H1 (cell line): ENCODE data around the gene MCC. TPM values are rescaled to one million over a fixed set of nuclear protein-coding genes. Genes with fewer than 3 reads are reported as not detected.
"Not testable (repeated sequence)": the region's sequence is repeated elsewhere in the genome, so short reads cannot be mapped to it uniquely, and the experiment has no call there.

ENCODE experiments used
- CTCF ChIA-PET: fragments of 300-600 bp; sonication (Branson Sonifier 250); formaldehyde crosslinking; loops from one replicate; lab custom pipeline; 2021; ENCODE audit not compliant: partially characterized antibody; lab: Charles Lee
- POLR2A ChIA-PET: fragments of 300-600 bp; sonication (Branson Sonifier 250); formaldehyde crosslinking; loops from one replicate; lab custom pipeline; 2021; ENCODE audit warnings: inconsistent platforms; ENCODE audit not compliant: partially characterized antibody; lab: Charles Lee
- DNase-seq, 2 experiments: peaks; one replicate each; pipeline versions ENCODE4 v3.0.0 to v3.0.0-alpha.2; 2010 to 2022; ENCODE audit warnings: low spot score in 2 of 2, low read depth in 1 of 2, mixed read lengths in 1 of 2
- FAIRE-seq: peaks from 2 replicates; lab custom pipeline; 2011; peaks lifted over from hg19 to GRCh38; lab: Jason Lieb, UNC
- H2AFZ ChIP-seq: 2 replicates; pipeline ENCODE4 v1.8.1; 2012; ENCODE audit warnings: low read length, inconsistent platforms
- H2AK5ac ChIP-seq: 2 replicates; pipeline ENCODE4 v1.6.1; 2013; ENCODE audit warnings: low read depth, low read length
- H2BK120ac ChIP-seq: replicated peaks from 2 replicates; pipeline ENCODE3; 2013; ENCODE audit warnings: low read depth, low read length, inconsistent platforms
- H2BK12ac ChIP-seq: 2 replicates; pipeline ENCODE4 v1.6.1; 2013; ENCODE audit warnings: low read depth, low read length
- H2BK15ac ChIP-seq: 2 replicates; pipeline ENCODE4 v1.6.1; 2013; ENCODE audit warnings: low read length
- H2BK20ac ChIP-seq: 2 replicates; pipeline ENCODE4 v1.6.1; 2013; ENCODE audit warnings: low read length
- H2BK5ac ChIP-seq: 2 replicates; pipeline ENCODE4 v1.6.1; 2013; ENCODE audit warnings: low read depth, low read length
- H3K14ac ChIP-seq: 2 replicates; pipeline ENCODE4 v1.6.1; 2013; ENCODE audit warnings: inconsistent platforms; ENCODE audit not compliant: insufficient read length
- H3K18ac ChIP-seq: 2 replicates; pipeline ENCODE4 v1.6.1; 2013; ENCODE audit warnings: low read length; ENCODE audit errors: extremely low read depth
- H3K23ac ChIP-seq: 2 replicates; pipeline ENCODE4 v1.6.1; 2013; ENCODE audit warnings: inconsistent platforms; ENCODE audit not compliant: insufficient read length
- H3K23me2 ChIP-seq: 2 replicates; pipeline ENCODE4 v1.6.1; 2013; ENCODE audit warnings: low read depth, low read length
- H3K27ac ChIP-seq: 2 replicates; pipeline ENCODE4 v1.6.1; 2011; ENCODE audit warnings: low read depth, low read length, inconsistent platforms
- H3K27me3 ChIP-seq, 4 experiments: replicated peaks in 1 of 4; 1 replicate in 1 of 4; 2 replicates in 3 of 4; pipeline versions ENCODE4 v1.6.1 to v1.8.1; 2011 to 2013; ENCODE audit warnings: low read length in 3 of 4, mild to moderate bottlenecking in 3 of 4, inconsistent platforms in 2 of 4, mixed read lengths in 2 of 4, moderate library complexity in 1 of 4; ENCODE audit not compliant: control insufficient read depth in 3 of 4, insufficient read depth in 3 of 4; ENCODE audit errors: extremely low read depth in 1 of 4
- H3K36me3 ChIP-seq, 4 experiments: 2 replicates each; pipeline versions ENCODE4 v1.6.1 to v1.8.1; 2011 to 2013; ENCODE audit warnings: mild to moderate bottlenecking in 4 of 4, low read length in 3 of 4, moderate library complexity in 2 of 4, control low read depth in 1 of 4, inconsistent platforms in 1 of 4; ENCODE audit not compliant: insufficient read depth in 4 of 4, control insufficient read depth in 2 of 4
- H3K4ac ChIP-seq: replicated peaks from 2 replicates; pipeline ENCODE3; 2013; ENCODE audit warnings: low read length, low read depth, mixed read lengths, inconsistent platforms; ENCODE audit not compliant: insufficient read length
- H3K4me1 ChIP-seq, 4 experiments: replicated peaks in 1 of 4; 1 replicate in 1 of 4; 2 replicates in 3 of 4; pipeline versions ENCODE4 v1.6.1 to v1.8.1; 2011 to 2013; ENCODE audit warnings: low read length in 3 of 4, inconsistent platforms in 2 of 4, mixed read lengths in 1 of 4; ENCODE audit not compliant: insufficient read depth in 4 of 4, control insufficient read depth in 3 of 4
- H3K4me2 ChIP-seq, 2 experiments: 2 replicates each; pipeline versions ENCODE4 v1.6.1 to v1.8.1; 2011 to 2013; ENCODE audit warnings: low read depth in 2 of 2, low read length in 2 of 2, control low read depth in 1 of 2, inconsistent platforms in 1 of 2, mild to moderate bottlenecking in 1 of 2; ENCODE audit not compliant: insufficient read depth in 1 of 2
- H3K4me3 ChIP-seq, 4 experiments: fragments of 200-600, 300-600 bp in 1 of 4; sonication (generic), shearing (Covaris generic), sonication (Bioruptor Twin) in 1 of 4; 2 replicates each; pipeline versions ENCODE4 v1.5.1 to v1.8.1; 2011 to 2016; ENCODE audit warnings: low read length in 4 of 4, low read depth in 3 of 4, control low read depth in 2 of 4, inconsistent platforms in 2 of 4, mild to moderate bottlenecking in 2 of 4, mixed read lengths in 1 of 4, moderate library complexity in 1 of 4; ENCODE audit not compliant: insufficient read depth in 2 of 4; ENCODE audit errors: extremely low read depth in 1 of 4
- H3K56ac ChIP-seq: replicated peaks from 2 replicates; pipeline ENCODE3; 2013; ENCODE audit warnings: low read depth, mild to moderate bottlenecking, mixed read lengths, low read length, inconsistent platforms; ENCODE audit not compliant: insufficient read length
- H3K79me1 ChIP-seq: 2 replicates; pipeline ENCODE4 v1.6.1; 2013; ENCODE audit warnings: low read depth, low read length, control low read depth
- H3K79me2 ChIP-seq, 2 experiments: 2 replicates each; pipeline versions ENCODE4 v1.6.1 to v1.8.1; 2012 to 2013; ENCODE audit warnings: low read length in 2 of 2, mild to moderate bottlenecking in 2 of 2, inconsistent platforms in 1 of 2; ENCODE audit not compliant: insufficient read depth in 2 of 2, control insufficient read depth in 1 of 2
- H3K9ac ChIP-seq, 4 experiments: replicated peaks in 1 of 4; 1 replicate in 1 of 4; 2 replicates in 3 of 4; pipeline versions ENCODE4 v1.6.1 to v1.8.1; 2011 to 2013; ENCODE audit warnings: low read depth in 3 of 4, low read length in 3 of 4, control low read depth in 2 of 4, mild to moderate bottlenecking in 2 of 4, moderate library complexity in 2 of 4, inconsistent platforms in 1 of 4; ENCODE audit errors: extremely low read depth in 1 of 4
- H3K9me3 ChIP-seq, 2 experiments: 2 replicates each; pipeline versions ENCODE4 v1.6.1 to v1.8.1; 2012 to 2013; ENCODE audit warnings: mild to moderate bottlenecking in 2 of 2, moderate library complexity in 2 of 2, control low read depth in 1 of 2, inconsistent platforms in 1 of 2, low read depth in 1 of 2, low read length in 1 of 2, mixed read lengths in 1 of 2; ENCODE audit not compliant: insufficient read depth in 2 of 2
- H4K20me1 ChIP-seq, 2 experiments: replicated peaks in 1 of 2; 2 replicates each; pipeline versions ENCODE3 to v1.8.1; 2011 to 2013; ENCODE audit warnings: inconsistent platforms in 2 of 2, low read length in 2 of 2, mild to moderate bottlenecking in 1 of 2; ENCODE audit not compliant: insufficient read depth in 2 of 2, control insufficient read depth in 1 of 2
- H4K5ac ChIP-seq: 2 replicates; pipeline ENCODE4 v1.6.1; 2013; ENCODE audit warnings: low read length, low read depth, mixed read lengths, inconsistent platforms; ENCODE audit not compliant: insufficient read length
- H4K8ac ChIP-seq: 2 replicates; pipeline ENCODE4 v1.8.0; 2013; ENCODE audit warnings: mild to moderate bottlenecking, moderate library complexity, low read length, inconsistent platforms; ENCODE audit not compliant: insufficient read depth; ENCODE audit errors: extremely low read depth
- H4K91ac ChIP-seq: replicated peaks from 2 replicates; pipeline ENCODE3; 2013; ENCODE audit warnings: low read length, mixed read lengths, inconsistent platforms; ENCODE audit not compliant: insufficient read length
- WGBS, 2 experiments: shearing (Covaris generic) in 1 of 2; methylation state at CpG; one replicate each; pipeline versions ENCODE4 v1.1.6 to v1.1.7; 2013 to 2015; ENCODE audit warnings: low lambda C conversion rate in 2 of 2, mixed read lengths in 2 of 2, inconsistent platforms in 1 of 2, low coverage in 1 of 2, missing lambda C conversion rate in 1 of 2; ENCODE audit not compliant: insufficient replicate concordance in 2 of 2, insufficient coverage in 1 of 2, insufficient read length in 1 of 2; ENCODE audit errors: extremely low coverage in 1 of 2, missing lambda C conversion rate in 1 of 2; 5-methylcytosine and 5-hydroxymethylcytosine counted together
- polyA plus RNA-seq, 7 experiments: library from polyadenylated mRNA; depleted of rRNA in 3 of 7; stranded (reverse) in 5 of 7; unstranded in 2 of 7; fragments of >200 nt in 5 of 7; fragments of 200-250 nt in 2 of 7; gene quantifications; 1 replicate in 5 of 7; 2 replicates in 1 of 7; 4 replicates in 1 of 7; pipeline versions ENCODE4 v1.2.1 to v1.2.3, GENCODE V29; 2011 to 2013; ENCODE audit warnings: missing spikeins in 2 of 7, mixed read lengths in 2 of 7
- total RNA-seq: library from RNA; stranded (reverse); fragmentation: NEBNext Ultra II Directional; extraction: Animal tissue kit (Norgen Biotek cat#: 25700); gene quantifications from 2 replicates; pipeline ENCODE4 v1.2.1, GENCODE V29; 2021

Gene MCC
- total and polyA plus RNA-seq, 2 of the 8 experiments (the other 6 are each of a cell fraction or from before 2014, with no cell fraction given) = 2.6 to 18.3 TPM

- H2BK12ac ChIP-seq, H2BK20ac ChIP-seq, H3K9me3 ChIP-seq, H2AK5ac ChIP-seq, H4K20me1 ChIP-seq, H3K27me3 ChIP-seq, H3K23me2 ChIP-seq, H3K79me1 ChIP-seq, H3K14ac ChIP-seq, H3K9ac ChIP-seq, H4K5ac ChIP-seq, POLR2A ChIA-PET, H4K8ac ChIP-seq, H3K56ac ChIP-seq, H2BK120ac ChIP-seq, H3K23ac ChIP-seq, H3K18ac ChIP-seq, H3K4me2 ChIP-seq, H3K36me3 ChIP-seq, H3K79me2 ChIP-seq, H3K4me3 ChIP-seq, H2BK5ac ChIP-seq, H2BK15ac ChIP-seq, H3K4ac ChIP-seq, H4K91ac ChIP-seq, H2AFZ ChIP-seq, H3K27ac ChIP-seq, FAIRE-seq, H3K4me1 ChIP-seq, DNase-seq: not testable (repeated sequence)
- CTCF ChIA-PET = interaction anchor here (1.1 to 1.9 kb wide), 3 partner anchors 9 to 47 kb away, joined by 3 to 6 read pairs (median 5); no protein-coding TSS in a partner anchor
- 94% methylated on average over 21 of the region's 21 CpGs; no CpG with 5 or more reads in 1 of the 2 experiments for WGBS, 2 experiments
These were observed 31.1 kb downstream of the MCC start for GRCh38 chr5:113457106-113457505.
